Measurements from ENCODE around the gene SLC29A4. TPM values are rescaled to one million over a fixed set of nuclear protein-coding genes. Genes with fewer than 3 reads are reported as not detected.

The SLC29A4 gene
- total and polyA plus RNA-seq, 2 of the 4 experiments (the other 2 are of a cell fraction), result 2.3 to 7.6 TPM

DNA sequence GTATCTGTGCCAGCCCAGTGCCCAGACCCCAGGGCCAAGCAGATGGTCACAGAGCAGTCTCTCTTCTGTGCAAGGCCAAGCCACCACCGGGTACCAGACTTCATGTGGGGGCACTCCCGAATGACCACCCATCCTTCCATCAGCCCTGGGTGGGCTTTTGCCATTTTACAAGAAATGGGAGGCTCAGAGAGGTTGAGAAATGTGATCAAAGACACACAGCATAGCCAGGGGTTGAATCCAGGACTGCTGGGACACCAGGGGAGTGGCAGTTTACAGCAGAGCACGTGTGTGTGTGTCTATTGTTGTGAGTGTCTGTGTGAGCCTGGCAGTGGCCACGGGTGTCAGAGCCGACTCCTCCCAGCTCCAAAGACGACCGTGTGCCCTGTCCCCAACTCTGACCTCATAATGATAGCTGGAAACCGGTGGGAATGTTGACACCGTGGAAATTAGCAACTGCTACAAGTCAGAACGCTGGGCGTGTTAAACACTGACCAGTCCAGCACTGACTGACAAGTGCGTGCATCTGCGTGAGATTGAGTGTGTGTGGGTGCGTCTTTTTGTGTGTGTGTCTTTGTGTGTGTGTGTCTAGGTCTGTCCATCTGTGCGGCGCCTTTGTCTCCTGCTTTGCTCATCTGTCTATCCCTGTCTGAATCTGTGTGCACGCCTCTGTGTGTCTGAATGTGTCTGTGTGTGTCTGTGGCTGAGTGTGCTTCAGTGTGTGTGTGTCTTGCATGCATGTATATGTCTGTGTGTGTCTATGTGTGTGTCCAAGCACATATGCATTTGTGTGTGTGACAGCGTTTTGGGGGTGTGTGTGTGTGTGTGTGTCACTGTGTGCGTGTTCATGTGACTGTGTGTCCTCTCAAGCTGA is 17.2 kb upstream of the SLC29A4 start:
- no peak overlapping the region for H2AFZ ChIP-seq (replicated peaks; ENCODE audit: low read length, poor library complexity)
- H3K79me1 ChIP-seq (ENCODE audit: low read depth in 1 of 2, low read length in 2 of 2), result no peaks in the 10 kb centered on the region
- no peak for ATAC-seq (ENCODE audit: low read depth)

More for the DNA sequence above, 17.2 kb upstream of the SLC29A4 start:
- no TSS peak for BruUV-seq (replicated peaks)
- Histone ChIP-seq H2BK120ac (ENCODE audit: low read depth, low read length) (no peak overlapping the region), H2BK5ac (ENCODE audit: low read depth, low read length, poor library complexity, severe bottlenecking) (no peak overlapping the region), H4K20me1 (ENCODE audit: insufficient read depth, low read length) (no peaks in the 10 kb centered on the region), H3K9me3 (ENCODE audit: control insufficient read depth, insufficient read depth, low read length) (no peaks in the 10 kb centered on the region), H4K8ac (ENCODE audit: low read depth in 2 of 2, low read length in 2 of 2) (no peak overlapping the region), H3K4ac (ENCODE audit: low read depth, low read length) (no peak overlapping the region), H3K4me3 (ENCODE audit: insufficient read depth, low read depth, low read length) (no peak overlapping the region), H3K56ac (ENCODE audit: extremely low read depth, insufficient read depth, low read length) (no peak overlapping the region), H3K9me1 (ENCODE audit: insufficient read depth, low read length) (no peaks in the 10 kb centered on the region), H3K27me3 (ENCODE audit: control insufficient read depth, insufficient read depth, low read length) (peaks cover 16% of the 10 kb centered on the region), H3K23ac (ENCODE audit: low read depth, low read length) (no peak overlapping the region), H2AK5ac (ENCODE audit: low read depth, low read length) (no peak overlapping the region), H3K9ac (ENCODE audit: low read depth, low read length) (no peak overlapping the region), H4K91ac (ENCODE audit: insufficient read depth, low read depth, low read length) (no peak overlapping the region), H3K4me1 (ENCODE audit: control insufficient read depth, insufficient read depth, low read length) (no peaks in the 10 kb centered on the region), H2BK20ac (ENCODE audit: low read depth, low read length) (no peak overlapping the region), H2AK9ac (replicated peaks; ENCODE audit: low read depth, low read length, poor library complexity) (no peak overlapping the region), H2BK15ac (ENCODE audit: low read depth, low read length) (no peak overlapping the region), H3K36me3 (ENCODE audit: control insufficient read depth, insufficient read depth, low read length) (no peaks in the 10 kb centered on the region), H3K4me2 (ENCODE audit: low read depth, low read length) (no peak overlapping the region), H4K5ac (ENCODE audit: low read depth, low read length) (no peak overlapping the region), H3K27ac (ENCODE audit: insufficient read depth, low read length) (no peak overlapping the region), H3K14ac (replicated peaks; ENCODE audit: low read depth, low read length) (no peak overlapping the region), H3K18ac (ENCODE audit: low read depth, low read length) (no peak overlapping the region)
- dilution Hi-C loops (cut with HindIII; ENCODE audit: low sequenced_read_pairs, unreplicated experiment) (no loop called here), intact Hi-C loops (cut with micrococcal nuclease) (no loop called here), in situ Hi-C loops (cut with MboI; ENCODE audit: low sequenced_read_pairs) (no loop called here)
- no peak for DNase-seq
- TF ChIP-seq POLR2A (IDR thresholded peaks at IDR 0.05; ENCODE audit: low read depth, low read length) (no peak), SMC3 (IDR thresholded peaks at IDR 0.05; ENCODE audit: low read depth, low read length) (no peak), CTCF (conservative IDR thresholded peaks at IDR 0.05; ENCODE audit: low read depth, low read length) (no peak), RFX5 (IDR thresholded peaks at IDR 0.05; ENCODE audit: low read depth, low read length) (no peak), RAD21 (IDR thresholded peaks at IDR 0.05; ENCODE audit: low read length) (no peak), MAZ (IDR thresholded peaks at IDR 0.05; ENCODE audit: borderline replicate concordance, low read depth, low read length) (no peak)
- POLR2A ChIA-PET (ENCODE audit: unreplicated experiment), result no interaction called here
- CTCF ChIA-PET, result no interaction called here
- 53% methylated on average over 12 of the region's 19 CpGs; no CpG with 5 or more reads in 1 of the 2 experiments for WGBS, 2 experiments (ENCODE audit: extremely low coverage in 2 of 2, insufficient read length in 1 of 2)
